Ovary (tissue), 3 donors: ENCODE data around the gene AP1B1.

ENCODE experiments used
- CTCF ChIP-seq, 3 donors: fragments of 450-650 bp in 2 of 3; fragments of 200-600 bp in 1 of 3; IDR thresholded peaks; one replicate each; pipeline versions ENCODE4 v1.5.1 to v1.8.0; 2016 to 2022; ENCODE audit warnings: antibody characterized with exemption in 3 of 3, mild to moderate bottlenecking in 1 of 3
- EP300 ChIP-seq: sonication (generic); formaldehyde crosslinking; IDR thresholded peaks from one replicate; pipeline ENCODE4 v1.6.1; 2017; ENCODE audit warnings: antibody characterized with exemption
- POLR2A ChIP-seq: fragments of 450-650 bp; IDR thresholded peaks from one replicate; pipeline ENCODE4 v1.6.1; 2017; ENCODE audit warnings: antibody characterized with exemption, mild to moderate bottlenecking, moderate library complexity
- donor health status: DM: no; HTN: no; CAD: no.

GRCh38 chr22:29352778-29353177, 35.6 kb downstream of the AP1B1 start:
- no peak for TF ChIP-seq CTCF (IDR thresholded peaks at IDR 0.05)
- TF ChIP-seq POLR2A, result no peak
- no peak for TF ChIP-seq EP300
